ENCODE data around the gene MAP2K5. TPM values are rescaled to one million over a fixed set of nuclear protein-coding genes. Genes with fewer than 3 reads are reported as not detected.
"Not testable (repeated sequence)": the region's sequence is repeated elsewhere in the genome, so short reads cannot be mapped to it uniquely, and the experiment has no call there.

MAP2K5 gene
- total RNA-seq, 4 donors from 2014 or later, result 8.0 to 14.0 (median 9.1) TPM

DNA sequence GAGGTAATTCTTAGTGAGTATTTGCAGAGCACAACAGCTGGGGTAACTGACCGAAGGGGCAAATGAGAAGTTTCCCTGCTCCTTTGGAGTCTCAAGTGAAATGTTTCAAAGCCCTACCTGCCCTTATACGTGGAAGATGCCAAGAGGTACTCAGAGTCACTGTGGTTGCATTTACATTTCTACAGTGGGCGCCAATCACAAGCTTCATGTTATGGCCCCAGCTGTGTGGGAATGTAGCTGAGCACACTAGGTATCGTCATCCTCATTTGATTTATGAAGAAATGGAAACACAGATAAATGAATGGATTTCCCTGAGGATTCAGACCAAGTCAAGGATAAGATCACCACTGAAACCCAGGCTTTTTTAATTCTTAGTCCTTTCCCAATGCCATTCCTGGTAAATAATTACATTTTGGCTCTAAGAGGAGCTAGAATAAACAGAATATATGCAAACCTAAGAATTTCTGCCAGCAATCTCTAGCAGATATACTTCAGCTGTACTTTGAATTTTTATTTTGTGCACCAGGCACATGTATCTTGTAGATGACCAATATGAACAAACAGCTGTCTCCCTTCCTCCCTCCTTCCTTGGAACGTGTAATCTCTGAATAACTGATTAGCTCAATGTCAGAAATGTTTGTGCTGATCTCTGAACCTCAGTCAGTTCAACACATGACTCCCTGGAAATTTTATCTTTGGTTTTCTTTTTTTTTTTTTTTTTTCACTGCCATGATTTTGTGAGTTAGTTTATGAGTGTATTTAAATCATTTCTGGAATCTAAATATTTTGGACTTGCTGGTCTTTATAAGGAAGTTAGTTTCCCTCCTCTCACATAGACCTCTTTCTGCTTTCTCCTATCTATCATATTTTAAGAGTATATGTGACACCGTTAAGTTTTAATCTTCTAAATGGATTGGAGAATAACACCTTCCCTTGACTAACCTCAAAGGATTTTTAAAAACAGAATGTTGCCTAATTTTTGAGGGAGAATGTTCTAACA lies 69.2 kb downstream of the MAP2K5 start:
- no peak for DNase-seq (ENCODE audit: low spot score in 2 of 2)
- WGBS, 2 donors, result 78 to 83% methylated on average over 6 of the region's 6 CpGs
- H3K4me3 ChIP-seq (ENCODE audit: low read depth, poor library complexity, severe bottlenecking), result no peak overlapping the region
- intact Hi-C loops (cut with DNase I; ENCODE audit: low total_unique reads), result no loop called here
- TF ChIP-seq POLR2A (IDR thresholded peaks at IDR 0.05), result no peak
- TF ChIP-seq, protein P1, sequence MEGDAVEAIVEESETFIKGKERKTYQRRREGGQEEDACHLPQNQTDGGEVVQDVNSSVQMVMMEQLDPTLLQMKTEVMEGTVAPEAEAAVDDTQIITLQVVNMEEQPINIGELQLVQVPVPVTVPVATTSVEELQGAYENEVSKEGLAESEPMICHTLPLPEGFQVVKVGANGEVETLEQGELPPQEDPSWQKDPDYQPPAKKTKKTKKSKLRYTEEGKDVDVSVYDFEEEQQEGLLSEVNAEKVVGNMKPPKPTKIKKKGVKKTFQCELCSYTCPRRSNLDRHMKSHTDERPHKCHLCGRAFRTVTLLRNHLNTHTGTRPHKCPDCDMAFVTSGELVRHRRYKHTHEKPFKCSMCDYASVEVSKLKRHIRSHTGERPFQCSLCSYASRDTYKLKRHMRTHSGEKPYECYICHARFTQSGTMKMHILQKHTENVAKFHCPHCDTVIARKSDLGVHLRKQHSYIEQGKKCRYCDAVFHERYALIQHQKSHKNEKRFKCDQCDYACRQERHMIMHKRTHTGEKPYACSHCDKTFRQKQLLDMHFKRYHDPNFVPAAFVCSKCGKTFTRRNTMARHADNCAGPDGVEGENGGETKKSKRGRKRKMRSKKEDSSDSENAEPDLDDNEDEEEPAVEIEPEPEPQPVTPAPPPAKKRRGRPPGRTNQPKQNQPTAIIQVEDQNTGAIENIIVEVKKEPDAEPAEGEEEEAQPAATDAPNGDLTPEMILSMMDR (IDR thresholded peaks at IDR 0.05), result no peak

DNA sequence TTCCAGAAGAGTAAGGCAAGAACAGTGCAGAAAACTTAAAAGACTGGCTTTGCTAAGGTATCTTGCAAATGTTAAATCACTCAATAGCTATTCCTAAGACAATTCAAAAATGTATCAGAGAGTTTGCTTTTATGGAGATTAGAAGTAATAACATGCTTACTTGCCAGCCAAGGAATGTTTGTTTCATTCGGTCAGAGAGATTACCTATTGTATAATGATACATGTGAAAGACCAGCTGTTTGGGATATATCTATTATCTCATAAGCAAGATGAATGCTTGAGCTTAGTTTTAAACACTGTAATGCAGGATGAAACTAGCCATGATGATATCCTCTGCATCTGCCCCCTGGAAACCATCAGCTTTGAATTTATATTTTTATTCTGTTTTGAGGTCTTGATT lies 70.7 kb downstream of the MAP2K5 start:
- no peak for TF ChIP-seq POLR2A (IDR thresholded peaks at IDR 0.05)
- TF ChIP-seq, protein P1 (IDR thresholded peaks at IDR 0.05), result no peak
- intact Hi-C loops (cut with DNase I; ENCODE audit: low total_unique reads), result no loop called here
- 82% methylated on average over 1 of the region's 1 CpG for WGBS, 2 donors

DNA sequence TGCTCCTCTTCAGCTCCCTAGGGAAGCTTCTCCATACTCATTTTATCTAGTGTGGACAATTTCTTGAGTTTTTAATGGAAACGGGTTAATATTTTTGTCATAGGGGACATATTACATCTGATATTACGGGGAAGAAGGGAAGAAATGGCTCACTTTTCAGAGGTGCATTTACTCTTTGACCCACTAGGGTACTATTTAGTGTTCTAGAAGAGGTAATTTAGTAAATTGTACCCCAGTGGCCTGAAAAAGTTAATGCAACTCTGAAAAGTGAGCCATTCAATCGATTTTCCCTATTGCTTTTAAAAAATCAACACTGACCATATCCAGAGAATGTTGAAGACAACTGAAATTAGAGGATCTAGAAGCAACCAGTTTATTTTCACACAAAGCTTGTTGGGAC lies 71.2 kb downstream of the MAP2K5 start:
- 93 to 96% methylated on average over 3 of the region's 3 CpGs for WGBS, 2 donors
- no peak overlapping the region for H3K4me3 ChIP-seq (ENCODE audit: low read depth, poor library complexity, severe bottlenecking)
- TF ChIP-seq POLR2A (IDR thresholded peaks at IDR 0.05), result no peak
- TF ChIP-seq, protein P1 (IDR thresholded peaks at IDR 0.05), result no peak
- intact Hi-C loops (cut with DNase I; ENCODE audit: low total_unique reads), result no loop called here
- no peak for DNase-seq (ENCODE audit: low spot score in 2 of 2)

More for the DNA sequence above, 70.7 kb downstream of the MAP2K5 start:
- no peak for DNase-seq (ENCODE audit: low spot score in 2 of 2)
- no peak overlapping the region for H3K4me3 ChIP-seq (ENCODE audit: low read depth, poor library complexity, severe bottlenecking)

DNA sequence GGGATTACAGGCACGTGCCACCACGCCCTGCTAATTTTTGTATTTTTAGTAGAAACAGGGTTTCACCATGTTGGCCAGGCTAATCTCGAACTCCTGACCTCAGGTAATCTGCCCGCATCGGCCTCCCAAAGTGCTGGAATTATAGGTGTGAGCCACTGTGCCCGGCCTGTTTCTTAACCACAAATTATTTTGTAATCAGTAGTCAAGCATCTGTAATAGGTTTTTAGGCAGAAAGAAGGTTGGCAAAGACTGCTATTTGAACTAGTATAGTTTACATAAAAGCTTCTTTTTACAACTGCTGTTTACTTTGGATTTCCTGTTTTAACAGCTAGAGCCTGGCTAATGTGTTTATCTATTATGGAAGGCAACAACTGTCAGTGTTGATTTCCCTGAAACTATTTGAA lies 72.6 kb downstream of the MAP2K5 start:
- intact Hi-C loops (cut with DNase I; ENCODE audit: low total_unique reads); DNase-seq (ENCODE audit: low spot score in 2 of 2); H3K4me3 ChIP-seq (ENCODE audit: low read depth, poor library complexity, severe bottlenecking): not testable (repeated sequence)
- 81 to 92% methylated on average over 6 of the region's 6 CpGs for WGBS, 2 donors

DNA sequence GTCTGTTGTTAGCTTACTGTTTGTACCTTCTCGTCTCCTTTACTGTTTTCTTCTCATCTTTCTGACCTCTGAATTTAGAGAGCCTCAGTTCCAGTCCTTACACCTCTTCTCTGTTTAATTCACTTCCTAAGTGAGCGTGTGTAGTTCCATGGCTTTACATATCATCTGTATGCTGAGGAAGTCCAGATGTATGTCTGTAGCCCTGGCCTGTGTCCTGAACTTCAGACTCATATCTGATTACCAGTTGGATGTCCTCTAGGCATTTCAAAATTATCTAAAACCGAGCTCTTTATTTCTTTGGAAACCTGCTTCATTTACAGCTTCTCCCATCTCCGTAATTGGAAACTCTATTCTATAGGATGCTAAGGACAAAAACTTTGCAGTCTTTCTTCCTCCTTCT lies 75.8 kb downstream of the MAP2K5 start:
- intact Hi-C loops (cut with DNase I; ENCODE audit: low total_unique reads), result no loop called here
- TF ChIP-seq, protein P1 (IDR thresholded peaks at IDR 0.05), result no peak
- no peak for TF ChIP-seq POLR2A (IDR thresholded peaks at IDR 0.05)
- WGBS, 2 donors, result 74 to 81% methylated on average over 4 of the region's 4 CpGs
- DNase-seq (ENCODE audit: low spot score in 2 of 2), result no peak
- no peak overlapping the region for H3K4me3 ChIP-seq (ENCODE audit: low read depth, poor library complexity, severe bottlenecking)

DNA sequence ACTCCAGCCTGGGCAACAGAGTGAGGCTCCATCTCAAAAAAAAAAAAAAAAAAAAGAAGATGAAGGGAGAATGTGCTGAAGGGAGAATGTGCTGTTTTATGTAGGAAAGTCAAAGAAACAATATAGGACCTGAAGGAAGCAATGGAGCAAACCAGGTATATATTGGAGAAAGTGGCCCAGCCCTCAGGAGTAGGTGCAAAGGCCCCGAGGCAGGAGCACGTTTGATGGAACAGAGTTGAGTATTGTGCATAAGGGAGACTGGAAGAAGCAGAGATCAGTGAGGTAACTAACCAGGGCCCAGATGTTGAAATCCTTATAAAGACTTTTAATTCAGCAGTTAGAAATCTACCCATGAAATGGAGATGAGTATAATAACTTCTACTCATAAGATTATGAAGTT lies 79.6 kb downstream of the MAP2K5 start:
- DNase-seq (ENCODE audit: low spot score in 2 of 2), result no peak
- intact Hi-C loops (cut with DNase I; ENCODE audit: low total_unique reads), result no loop called here
- no peak overlapping the region for H3K4me3 ChIP-seq (ENCODE audit: low read depth, poor library complexity, severe bottlenecking)
- no peak for TF ChIP-seq POLR2A (IDR thresholded peaks at IDR 0.05)
- TF ChIP-seq, protein P1 (IDR thresholded peaks at IDR 0.05), result no peak
- WGBS, 2 donors, result 95 to 96% methylated on average over 2 of the region's 2 CpGs
